A172 (cell line): ENCODE results near the gene TMIGD2. TPM values are rescaled to one million over a fixed set of nuclear protein-coding genes. Genes with fewer than 3 reads are reported as not detected.
"Not testable (repeated sequence)": the region's sequence is repeated elsewhere in the genome, so short reads cannot be mapped to it uniquely, and the experiment has no call there.

Source experiments
- DNase-seq: peaks from one replicate; pipeline ENCODE4 v3.0.0-alpha.2; 2015; ENCODE audit warnings: low spot score
- total RNA-seq: library from RNA; depleted of rRNA; stranded (reverse); fragments of >200 nt; shearing (Covaris generic); gene quantifications from 2 replicates; pipeline ENCODE4 v1.2.3, GENCODE V29; 2014; rRNA removed

The TMIGD2 gene, protein sequence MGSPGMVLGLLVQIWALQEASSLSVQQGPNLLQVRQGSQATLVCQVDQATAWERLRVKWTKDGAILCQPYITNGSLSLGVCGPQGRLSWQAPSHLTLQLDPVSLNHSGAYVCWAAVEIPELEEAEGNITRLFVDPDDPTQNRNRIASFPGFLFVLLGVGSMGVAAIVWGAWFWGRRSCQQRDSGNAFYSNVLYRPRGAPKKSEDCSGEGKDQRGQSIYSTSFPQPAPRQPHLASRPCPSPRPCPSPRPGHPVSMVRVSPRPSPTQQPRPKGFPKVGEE
- total RNA-seq = not detected in 2 replicates

DNA sequence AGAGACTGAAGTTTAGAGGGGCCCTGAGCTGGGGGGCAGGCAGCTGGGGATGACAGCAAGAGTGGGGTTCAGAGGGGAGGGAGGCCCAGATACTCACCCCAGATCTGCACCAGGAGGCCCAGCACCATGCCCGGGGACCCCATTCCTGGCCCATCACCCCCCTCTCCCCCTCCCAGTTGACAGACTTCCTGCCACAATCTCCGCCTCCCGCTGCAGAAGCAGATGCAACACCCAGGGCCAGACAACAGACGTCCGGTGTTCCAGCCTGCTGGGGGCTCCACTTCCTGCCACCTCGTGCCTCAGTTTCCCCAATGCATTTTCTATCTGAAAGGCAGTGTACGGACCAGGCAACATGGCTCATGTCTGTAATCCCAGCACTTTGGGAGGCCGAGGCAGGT, at the start of gene TMIGD2:
TMIGD2 (minus strand) TSS at position 147 of the 398 bp plus-strand sequence; CDS start at position 143, 4 bp downstream.
- no peak for DNase-seq

DNA sequence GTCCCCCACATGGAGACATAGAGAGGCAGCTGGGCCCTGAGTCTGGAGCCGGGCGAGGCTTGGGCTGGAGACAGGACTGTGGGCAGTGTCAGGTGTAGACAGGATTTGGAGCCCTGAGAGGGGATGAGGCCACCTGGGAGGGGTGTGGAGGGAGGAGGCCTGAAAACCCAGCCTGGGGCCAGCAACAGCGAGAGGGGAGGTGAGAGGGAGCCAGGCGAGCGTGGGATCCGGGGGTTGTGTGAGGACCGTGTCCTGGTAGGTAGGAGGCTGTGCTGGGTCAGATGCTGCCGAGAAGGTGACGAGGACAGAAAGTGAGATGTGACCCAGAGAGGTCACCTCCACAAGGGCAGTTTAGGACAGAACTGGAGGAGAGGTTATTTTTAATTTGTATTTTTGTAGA, 48.5 kb upstream of the TMIGD2 start:
- no peak for DNase-seq

DNA sequence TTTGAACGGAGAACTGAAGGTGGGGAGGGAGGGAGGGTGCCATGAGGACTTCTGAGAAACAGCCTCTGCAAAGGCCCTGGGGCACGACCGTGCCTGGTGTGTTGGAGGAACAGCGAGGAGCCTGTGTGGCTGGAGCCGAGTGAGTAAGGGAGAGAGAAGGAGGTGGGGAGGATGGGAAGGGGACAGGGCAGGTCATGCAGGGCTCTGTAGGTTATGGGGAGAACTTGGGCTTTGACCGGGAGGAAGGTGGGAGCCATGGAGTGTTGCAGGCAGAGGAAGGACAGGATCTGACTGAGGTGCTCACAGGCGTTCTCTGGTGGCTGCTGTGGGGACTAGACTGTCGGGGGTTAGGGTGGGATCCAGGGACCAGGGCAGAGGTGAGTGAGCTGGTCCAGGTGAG, 47.9 kb upstream of the TMIGD2 start:
- no peak for DNase-seq

DNA sequence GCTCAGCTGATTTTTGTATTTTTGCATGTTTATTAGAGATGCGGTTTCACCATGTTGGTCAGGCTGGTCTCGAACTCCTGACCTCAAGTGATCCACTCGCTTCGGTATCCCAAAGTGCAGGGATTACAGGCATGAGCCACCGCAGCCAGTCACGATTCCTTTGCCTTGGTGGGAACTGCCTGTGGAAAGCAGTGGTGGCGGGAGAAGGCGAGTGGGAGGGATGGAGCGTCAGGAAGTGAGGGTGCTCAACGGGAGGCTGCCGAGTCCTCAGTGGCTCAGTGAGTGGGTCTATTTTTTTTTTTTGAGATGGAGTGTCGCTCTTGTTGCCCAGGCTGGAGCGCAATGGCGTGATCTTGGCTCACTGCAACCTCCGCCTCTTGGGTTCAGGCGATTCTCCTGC, 47.0 kb upstream of the TMIGD2 start:
- not testable (repeated sequence) for DNase-seq

DNA sequence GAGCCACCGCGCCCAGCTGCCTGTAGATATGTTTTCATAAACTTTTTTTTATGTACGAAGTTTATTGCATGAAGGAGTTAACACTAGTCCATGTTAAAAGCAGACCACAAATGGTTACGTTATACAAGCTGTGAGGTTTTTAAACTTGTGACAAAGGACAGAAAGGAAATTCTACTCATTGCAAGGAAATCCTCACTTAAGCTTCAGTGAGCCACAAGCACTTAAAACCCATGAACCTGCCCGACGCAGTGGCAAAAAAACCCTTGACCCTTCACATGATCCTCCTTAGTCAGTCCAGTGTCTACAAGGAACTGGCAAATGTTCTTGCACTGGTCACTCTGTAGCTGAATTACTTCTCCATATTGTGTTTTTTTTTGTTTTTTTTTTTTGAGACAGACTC, 45.3 kb upstream of the TMIGD2 start:
- DNase-seq = no peak

DNA sequence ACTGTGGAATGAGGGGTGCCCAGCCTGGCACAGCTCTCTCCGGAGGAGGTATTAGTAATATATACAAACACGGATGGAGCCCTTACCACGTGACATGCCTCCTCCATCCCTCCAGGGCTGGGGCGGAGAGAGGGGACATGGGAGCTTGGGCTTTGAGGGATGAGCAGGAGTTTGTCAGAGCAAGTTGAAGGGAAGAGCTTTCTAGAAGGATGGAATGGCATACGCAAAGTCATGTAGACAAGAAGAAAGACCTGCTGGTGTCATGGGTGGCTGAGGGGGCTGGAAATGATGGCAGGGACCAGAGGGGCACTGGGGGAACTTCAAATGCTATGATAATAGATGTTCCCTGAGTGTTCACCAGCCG, 43.8 kb upstream of the TMIGD2 start:
- no peak for DNase-seq

DNA sequence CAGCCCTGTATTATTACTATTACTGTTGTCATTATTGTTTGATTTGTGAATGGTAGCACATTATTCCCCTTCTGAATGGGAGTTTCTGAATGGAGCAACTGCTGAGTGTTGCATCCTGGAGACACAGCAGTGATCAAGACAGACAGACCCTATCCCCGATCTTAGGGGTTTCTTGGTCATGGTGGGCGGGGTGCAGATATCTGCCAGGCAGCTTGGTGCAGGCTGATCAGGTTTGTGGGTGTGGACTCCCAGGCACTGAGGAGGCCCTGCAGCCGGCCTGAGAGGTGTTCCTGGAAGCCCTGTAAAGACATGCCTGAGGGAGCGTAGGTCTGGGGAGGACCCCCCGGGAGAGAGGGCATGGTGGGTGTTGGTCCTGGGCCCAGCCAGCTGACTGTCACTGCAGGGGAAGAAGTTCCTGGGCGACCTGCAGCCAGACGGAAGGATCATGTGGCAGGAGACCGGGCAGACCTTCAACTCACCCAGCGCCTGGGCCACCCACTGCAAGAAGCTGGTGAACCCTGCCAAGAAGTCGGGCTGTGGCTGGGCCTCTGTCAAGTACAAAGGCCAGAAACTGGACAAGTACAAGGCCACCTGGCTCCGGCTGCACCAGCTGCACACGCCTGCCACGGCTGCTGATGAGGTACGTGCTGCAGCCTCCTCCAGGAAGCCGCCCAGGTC, 43.3 kb upstream of the TMIGD2 start:
- DNase-seq = no peak

DNA sequence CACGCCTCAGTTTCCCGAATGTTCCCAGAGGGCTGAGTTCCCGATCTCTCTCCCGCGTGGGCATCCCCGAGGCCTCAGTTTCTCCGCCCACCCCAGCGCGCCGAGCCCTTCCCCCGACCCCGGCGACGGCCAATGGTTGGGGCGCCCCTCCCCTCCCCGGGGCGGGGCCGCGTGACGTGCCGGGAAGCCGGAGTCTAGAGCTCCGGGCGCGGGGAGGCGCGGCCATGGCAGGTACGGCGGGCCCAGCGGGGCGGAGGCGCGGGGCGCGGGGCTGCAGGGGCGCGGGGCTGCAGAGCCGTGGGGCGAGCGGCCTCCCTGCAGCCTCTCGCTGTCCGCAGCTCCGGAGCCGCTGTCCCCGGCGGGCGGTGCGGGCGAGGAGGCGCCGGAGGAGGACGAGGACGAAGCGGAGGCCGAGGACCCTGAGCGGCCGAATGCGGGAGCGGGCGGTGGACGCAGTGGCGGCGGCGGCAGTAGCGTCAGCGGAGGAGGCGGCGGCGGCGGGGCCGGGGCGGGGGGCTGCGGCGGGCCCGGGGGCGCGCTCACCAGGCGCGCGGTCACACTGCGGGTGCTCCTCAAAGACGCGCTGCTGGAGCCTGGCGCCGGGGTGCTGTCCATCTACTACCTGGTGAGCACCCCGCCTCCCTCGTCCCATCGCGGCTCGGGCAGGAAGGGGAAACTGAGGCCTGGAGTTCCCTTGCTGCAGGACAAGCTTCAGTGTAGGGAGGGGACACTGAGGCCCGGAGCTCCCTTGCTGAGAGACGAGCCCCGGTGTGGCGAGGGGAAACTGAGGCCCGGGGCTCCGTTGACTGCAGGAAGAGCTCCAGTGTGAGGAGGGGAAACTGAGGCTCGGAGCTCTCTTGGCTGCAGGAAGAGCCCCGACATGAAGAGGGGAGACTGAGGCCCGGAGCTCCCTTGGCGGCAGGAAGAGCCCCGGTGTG, 41.5 kb upstream of the TMIGD2 start, which contains the start of gene MPND:
MPND (plus strand) TSS at position 193 of the 938 bp plus-strand sequence; CDS start at position 225, 32 bp downstream.
- DNase-seq = no peak

DNA sequence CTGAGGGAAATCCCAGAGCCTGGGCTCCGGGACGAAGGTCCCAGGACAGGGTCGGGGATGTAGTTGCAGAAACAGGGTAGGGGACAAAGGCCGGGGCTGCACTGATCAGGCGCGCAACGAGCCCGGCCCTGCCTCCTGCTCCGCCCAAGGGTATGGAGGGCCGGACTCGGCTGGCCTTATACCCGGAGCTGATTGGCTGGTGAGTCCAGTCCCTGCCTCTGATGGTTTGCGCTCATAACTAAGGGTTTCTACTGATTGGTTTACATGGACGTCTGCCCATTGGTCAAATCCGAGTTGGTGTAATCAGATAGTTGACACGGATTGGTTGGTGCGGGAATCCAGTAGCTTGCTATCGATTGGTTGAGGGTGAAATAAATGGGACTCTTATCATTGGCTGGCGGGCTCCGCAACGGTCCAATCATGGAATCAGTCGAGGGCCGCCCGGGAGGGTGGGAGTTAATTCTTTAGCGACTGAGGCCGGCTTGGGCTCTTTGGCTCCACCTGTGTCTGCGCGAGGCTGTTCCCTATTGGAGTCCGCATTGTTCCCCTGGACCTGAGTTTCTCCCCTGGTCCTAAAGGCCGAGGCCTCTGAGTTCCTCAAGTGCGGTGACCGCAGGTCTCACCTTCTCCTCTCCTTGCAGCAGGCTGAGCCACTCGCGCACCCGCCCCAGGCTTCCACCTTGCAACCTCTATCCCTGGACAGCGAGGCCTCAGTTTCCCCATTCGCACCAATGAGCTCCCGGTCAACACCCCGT, 40.6 kb upstream of the TMIGD2 start:
- peak; percentile 100 for DNase-seq

DNA sequence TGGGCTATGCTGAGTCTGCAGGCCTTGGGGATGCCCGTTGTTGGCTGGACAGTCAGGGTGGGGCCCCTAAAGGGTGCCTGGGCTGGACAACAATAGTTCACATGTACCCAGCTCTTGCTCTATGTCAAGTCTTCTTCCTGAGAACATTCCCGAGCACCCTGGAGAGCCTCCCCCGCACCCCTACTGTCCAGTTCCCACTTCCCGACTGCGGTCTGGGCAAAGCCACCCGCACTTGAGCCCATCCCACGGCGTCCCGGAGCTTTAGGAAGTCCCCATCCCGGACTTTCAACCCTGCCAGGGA, 40.1 kb upstream of the TMIGD2 start:
- DNase-seq = no peak

DNA sequence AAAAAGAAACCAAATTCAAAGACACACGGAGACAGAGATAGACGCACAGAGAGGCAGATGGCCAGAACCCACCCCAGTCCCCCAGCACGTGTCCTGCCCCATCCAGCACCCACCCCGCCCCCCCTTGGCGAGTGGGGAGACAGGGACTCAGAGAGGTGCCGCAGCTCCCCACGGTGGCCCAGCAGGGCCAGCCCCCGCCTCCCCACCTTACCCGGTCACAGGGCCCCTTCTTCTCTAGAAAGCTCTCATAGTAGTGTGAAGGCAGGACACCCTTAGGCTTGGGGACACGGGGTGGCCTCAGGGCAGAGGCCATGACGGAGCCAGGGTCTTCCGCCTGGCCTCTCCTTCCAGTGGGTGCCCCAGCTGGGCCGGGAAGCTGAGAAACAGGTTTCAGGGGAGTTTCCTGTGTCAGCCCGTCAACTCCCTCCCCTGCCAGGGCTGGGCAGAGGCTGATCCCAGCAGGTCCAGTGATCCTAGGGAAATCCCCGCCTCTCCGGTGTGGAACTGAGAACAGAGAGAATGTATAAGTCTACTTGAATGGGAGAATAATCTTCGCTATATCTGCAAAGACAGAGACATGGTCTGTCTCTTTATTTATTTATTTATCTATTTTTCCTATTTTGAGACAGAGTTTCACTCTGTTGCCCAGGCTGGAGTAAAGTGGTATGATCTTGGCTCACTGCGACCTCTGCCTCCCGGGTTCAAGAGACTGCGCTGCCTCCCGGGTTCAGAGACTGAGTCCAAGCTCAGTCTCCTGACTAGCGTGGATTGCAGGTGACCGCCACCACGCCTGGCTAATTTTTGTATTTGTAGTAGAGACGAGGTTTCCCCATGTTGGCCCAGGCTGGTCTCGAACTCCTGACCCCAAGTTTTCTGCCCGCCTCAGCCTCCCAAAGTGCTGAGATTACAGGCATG, 36.5 kb upstream of the TMIGD2 start, which contains the start of gene STAP2:
STAP2 (minus strand) TSS at position 387 of the 915 bp plus-strand sequence; CDS start at position 313, 74 bp downstream.
- peak; percentile 59 for DNase-seq

DNA sequence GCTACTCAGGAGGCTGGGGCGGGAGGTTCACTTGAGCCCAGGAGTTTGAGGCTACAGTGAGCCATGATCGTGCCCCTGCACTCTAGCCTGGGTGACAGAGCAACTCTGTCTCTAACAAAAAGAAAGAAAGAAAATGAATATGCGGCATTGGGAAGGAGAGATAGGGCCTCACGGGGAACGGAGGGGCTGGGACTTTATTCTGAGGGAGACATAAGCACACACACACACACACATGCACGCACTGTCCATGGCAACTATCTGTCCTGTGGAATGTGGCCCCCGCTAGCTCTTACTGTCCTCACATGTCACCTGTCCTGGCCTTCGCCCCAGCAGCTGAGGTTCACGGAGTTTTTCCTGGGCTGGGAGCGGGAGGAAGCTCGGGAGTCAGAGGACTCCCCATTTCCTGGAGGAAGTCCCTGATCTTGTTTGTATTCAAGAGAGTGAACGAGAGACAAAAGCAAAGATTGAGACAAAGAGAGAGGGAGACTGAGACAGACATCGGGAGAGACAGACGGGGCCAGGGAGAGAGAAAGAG, 35.8 kb upstream of the TMIGD2 start:
- DNase-seq = peak; percentile 29

DNA sequence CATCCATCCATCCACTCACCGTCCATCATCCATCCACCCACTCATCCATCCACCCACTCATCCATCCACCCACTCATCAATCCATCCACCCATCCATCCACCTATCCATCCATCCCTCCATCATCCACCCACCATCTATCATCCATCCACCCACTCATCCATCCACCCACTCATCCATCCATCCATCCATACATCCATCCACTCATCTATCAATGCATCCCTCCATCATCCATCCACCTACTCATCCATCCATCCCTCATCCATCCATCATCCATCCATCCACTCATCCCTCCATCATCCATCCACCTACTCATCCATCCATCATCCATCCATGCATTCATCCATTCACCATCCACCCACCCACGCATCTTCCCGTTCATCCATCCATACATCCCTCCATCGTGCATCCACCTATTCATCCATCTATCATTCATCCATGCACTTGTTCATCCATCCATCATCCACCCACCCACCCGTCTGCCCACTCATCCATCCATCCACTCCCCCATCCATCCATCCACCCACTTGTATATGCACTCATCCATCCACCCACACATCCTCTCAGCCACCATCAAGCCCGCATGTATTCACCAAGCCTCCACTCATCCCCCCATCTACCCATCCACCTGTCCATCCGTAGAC, 32.9 kb upstream of the TMIGD2 start:
- DNase-seq = no peak

DNA sequence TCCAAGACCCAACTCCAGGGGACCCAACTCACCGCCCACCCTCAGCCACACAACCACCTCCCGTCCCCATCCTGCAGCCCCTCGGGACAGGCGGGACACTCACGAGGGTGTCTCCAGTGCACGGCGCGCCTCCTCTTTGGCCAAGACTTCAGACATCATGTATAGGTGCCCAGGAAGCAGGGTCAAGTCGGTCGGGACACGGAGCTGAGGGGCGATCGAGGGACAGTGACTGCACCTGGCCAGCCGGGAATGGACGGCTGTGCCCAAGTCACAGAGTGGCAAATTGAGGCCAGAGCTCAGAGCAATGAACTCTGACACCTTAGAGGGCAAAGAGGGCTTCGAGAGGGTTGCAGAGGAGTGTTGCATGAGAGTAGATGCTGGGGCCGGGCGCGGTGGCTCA, 27.7 kb upstream of the TMIGD2 start:
- DNase-seq = no peak

DNA sequence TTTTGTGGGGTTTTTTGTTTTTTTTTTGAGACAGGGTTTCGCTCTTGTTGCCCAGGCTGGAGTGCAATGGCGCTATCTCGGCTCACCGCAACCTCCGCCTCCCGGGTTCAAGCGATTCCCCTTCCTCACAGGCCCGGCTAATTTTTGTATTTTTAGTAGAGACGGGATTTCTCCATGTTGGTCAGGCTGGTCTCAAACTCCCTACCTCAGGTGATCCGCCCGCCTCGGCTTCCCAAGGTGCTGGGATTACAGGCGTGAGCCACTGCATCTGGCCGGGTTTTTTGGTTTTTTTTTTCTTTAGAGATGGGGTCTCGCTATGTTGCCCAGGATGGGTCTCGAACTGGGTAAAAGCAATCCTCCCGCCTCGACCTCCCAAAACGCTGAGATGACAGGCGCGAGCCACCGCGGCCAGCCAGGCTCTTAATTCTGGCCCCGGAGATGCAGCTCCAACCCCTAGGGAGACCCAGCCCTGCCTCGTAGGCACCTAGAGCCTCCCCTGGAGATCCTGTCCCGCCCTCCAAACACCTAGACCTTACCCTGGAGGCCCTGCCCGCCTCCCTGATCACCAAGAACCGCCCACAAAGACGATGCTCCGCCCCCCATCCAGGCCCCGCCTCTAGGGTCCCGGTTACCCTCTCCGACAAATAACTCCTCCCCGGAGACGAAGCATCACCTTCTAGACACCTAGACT, 26.9 kb upstream of the TMIGD2 start:
- DNase-seq = not testable (repeated sequence)

DNA sequence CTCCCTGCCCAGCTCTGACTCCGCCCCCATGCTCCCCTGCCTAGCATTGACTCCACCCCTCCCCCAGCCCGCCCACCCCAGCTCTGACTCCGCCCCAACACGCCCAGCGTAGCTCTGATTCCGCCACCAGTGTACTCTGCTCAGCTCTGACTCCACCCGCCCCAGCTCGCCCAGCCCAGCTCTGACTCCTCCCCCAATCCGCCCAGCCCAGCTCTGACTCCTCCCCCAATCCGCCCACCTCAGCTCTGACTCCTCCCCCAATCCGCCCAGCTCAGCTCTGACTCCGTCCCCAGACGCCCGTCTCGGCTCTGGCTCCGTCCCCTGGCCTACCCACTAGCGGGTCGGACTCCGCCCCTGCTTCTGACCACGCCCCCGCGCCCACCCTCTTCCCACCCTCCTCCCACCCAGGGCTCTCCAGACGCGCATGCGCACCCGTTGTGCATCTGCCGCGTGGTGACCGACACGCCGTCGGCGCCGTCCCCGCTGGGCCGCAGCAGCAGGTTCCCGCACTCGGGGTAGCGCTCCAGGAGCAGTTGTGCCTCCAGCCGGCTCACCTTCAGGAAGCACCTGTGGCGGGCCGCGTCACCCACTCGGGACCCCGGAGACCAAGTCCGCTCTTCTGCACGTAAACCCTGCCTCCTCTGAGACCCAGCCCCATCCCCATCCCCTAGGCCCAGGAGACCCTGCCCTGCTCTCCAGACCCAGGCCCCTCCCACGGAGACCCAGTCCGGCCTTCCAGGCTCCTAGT, 26.2 kb upstream of the TMIGD2 start:
- DNase-seq = peak; percentile 19

DNA sequence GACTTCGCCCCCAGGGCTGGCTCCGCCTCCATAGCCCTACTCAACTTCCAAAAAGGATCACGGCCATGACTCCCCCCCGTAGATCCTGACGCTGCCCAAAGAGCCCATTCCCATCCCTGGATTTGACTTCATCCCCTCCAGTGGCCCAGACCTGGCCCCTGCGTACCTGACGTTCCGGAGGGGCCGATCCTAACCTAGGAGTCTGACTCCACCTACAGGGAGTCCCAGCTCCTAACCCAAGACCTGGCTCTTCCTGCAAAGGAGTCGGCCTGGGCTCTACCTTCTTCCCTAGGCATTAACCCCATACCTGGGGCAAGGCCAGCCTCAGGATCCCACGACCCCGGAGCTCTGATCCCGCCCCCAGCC, 25.7 kb upstream of the TMIGD2 start:
- DNase-seq = no peak

DNA sequence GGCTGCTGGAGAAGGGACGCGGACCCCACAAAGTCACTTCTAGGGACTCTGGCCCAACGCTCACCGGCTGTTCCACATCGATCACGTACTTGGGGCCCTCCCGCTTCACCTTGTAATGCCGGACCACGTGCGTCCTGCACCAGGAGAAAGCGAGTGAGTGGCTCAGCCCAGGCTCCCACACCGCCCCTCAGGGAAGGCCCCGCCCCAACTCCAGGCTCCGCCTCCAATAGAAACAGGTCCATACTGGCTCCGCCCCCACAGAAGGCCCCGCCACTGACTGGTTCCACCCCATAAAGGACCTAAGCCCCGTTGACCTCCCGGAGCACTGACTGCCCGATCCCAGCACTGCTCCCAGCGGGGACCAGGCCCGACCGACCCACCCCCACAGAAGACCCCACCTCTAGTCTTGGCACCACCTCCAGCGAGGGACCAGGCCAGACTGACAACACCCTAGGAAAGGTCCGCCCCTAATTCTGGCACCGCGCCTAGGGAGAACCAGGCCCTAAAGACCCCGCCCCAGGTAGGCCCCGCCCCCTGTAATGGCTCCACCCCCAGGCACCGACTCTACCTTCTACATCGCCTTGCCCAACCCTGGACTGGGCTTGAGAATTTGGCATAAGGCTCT, 25.2 kb upstream of the TMIGD2 start:
- peak; percentile 25 for DNase-seq
